HG02981 (cell line): ENCODE data around the gene PDE3A.
"Not testable (repeated sequence)": the region's sequence is repeated elsewhere in the genome, so short reads cannot be mapped to it uniquely, and the experiment has no call there.

Source experiments
- ATAC-seq: cut with Tn5 transposase; IDR thresholded peaks from one replicate; pipeline ENCODE4 v1.9.1; 2021; ENCODE audit warnings: mild to moderate bottlenecking, moderate library complexity; ENCODE audit not compliant: unreplicated experiment

PDE3A gene

DNA sequence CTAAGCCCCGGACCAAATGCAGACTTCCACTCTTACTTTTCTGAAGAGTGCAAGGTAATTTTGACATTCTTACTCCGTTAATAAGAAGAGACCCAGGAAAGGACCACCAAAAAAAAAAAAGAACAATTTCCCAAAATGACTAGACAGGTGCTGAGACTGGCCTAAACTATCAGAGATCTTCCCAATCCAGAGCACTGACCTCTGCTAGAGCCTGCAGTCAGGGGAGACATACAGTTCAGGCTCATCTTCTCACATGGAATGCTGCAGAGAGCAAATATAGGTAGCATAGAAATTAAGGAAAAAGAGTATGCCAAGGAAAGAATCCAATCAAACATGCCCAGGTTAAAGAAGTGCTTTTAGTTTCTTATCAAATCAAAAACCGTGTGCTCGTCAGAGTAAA is 177.9 kb downstream of the PDE3A start:
- ATAC-seq = no peak

- ATAC-seq = no peak
Measured at GRCh38 chr12:20547816-20548575, 179.7 kb downstream of the PDE3A start.

- no peak for ATAC-seq
Measured at GRCh38 chr12:20548611-20549010, 180.3 kb downstream of the PDE3A start.

- ATAC-seq = no peak
Measured at GRCh38 chr12:20549108-20549719, 180.9 kb downstream of the PDE3A start.

GRCh38 chr12:20551742-20552442 is 183.6 kb downstream of the PDE3A start:
- not testable (repeated sequence) for ATAC-seq

- not testable (repeated sequence) for ATAC-seq
Measured at GRCh38 chr12:20552586-20552985, 184.2 kb downstream of the PDE3A start.

DNA sequence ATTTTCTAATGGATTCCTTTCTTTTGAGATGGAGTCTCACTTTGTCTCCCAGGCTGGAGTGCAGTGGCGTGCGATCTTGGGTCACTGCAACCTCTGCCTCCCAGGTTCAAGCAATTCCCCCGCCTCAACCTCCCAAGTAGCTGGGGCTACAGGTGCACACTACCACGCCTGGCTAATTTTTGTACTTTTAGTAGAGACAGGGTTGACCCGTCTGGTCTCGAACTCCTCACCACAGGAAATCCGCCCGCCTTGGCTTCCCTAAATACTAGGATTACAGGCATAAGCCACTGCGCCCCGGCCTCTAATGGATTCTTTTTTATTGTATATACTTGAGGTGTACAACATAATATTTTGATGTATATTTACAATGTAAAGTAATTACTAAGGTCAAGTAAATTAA is 186.7 kb downstream of the PDE3A start:
- no peak for ATAC-seq

DNA sequence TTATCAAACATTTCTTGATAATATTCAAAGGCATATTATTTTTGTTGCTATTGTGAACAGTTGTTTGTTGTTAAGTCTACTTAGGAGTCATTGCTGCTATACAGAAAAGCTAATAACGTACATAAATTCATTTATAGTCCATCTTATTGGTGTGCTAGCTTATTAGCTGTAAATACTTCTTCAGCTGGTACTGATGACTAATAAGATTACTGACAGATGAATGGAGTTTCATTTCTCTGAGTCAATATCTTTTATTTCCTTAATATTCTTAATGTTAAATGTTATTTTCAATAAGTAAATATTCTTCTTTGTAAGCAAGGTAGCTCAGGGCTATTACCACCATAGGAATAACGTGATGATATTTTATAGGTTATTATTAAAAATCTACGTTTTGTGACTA is 187.4 kb downstream of the PDE3A start:
- no peak for ATAC-seq

DNA sequence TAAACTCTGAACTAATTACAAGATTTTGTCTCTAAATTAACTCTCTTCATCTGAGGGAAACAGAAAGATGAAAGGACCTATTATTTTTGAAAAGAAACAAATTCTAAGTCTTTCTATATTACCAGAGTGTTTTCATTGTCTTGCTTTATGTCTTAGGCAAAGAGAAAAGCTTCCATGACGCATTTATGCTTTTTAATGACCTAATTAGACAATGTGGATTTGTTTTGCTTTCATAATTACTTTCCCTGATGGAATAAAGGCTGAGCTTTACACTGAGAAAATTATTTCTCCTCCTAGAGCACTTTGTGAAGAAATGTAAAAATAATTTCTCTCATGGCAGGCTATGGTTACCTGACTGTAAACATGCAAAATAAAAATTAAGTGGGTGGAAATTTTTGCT is 188.8 kb downstream of the PDE3A start:
- ATAC-seq = no peak

GRCh38 chr12:20560935-20561334 is 192.6 kb downstream of the PDE3A start:
- ATAC-seq = no peak

DNA sequence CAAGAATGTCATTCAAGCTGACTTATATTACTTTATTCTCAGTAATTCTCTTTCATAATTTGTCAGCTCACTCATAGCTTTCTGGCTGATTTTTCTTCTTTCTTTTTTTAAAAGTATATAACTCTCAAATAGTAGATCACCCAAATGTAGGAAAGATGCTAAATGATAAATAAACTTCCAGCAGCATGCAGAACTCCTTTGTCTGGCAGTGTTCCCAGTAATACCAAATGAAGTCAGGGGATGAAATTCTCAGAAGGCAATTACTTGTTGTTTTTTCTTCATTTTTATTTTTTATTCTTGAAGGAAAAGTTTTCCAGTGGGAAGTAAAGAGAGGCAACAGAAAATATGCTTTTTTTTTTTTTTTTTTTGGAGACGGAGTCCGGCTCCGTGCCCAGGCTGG is 193.5 kb downstream of the PDE3A start:
- ATAC-seq = no peak

- ATAC-seq = no peak
Measured at GRCh38 chr12:20567413-20567812, 199.1 kb downstream of the PDE3A start.

- ATAC-seq = no peak
Measured at GRCh38 chr12:20572451-20572850, 204.1 kb downstream of the PDE3A start.

DNA sequence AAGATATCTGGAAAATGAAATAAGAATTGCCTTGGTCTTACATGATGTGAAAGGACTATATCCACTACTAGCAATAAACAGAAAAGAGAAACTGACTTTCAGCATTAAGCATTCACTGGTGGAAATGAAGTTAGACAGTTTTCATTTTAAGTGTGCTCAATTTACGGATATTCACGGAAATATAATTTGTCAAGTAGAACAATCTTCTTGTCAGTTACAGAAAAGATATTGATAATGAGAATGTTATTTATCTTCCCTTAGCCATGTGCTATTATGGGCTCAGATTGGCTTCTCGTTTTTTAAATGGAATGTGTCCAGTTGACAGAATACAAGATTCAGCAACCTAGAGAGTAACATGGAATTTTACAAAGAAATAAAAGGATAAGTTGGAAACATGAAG is 208.2 kb downstream of the PDE3A start:
- ATAC-seq = no peak

DNA sequence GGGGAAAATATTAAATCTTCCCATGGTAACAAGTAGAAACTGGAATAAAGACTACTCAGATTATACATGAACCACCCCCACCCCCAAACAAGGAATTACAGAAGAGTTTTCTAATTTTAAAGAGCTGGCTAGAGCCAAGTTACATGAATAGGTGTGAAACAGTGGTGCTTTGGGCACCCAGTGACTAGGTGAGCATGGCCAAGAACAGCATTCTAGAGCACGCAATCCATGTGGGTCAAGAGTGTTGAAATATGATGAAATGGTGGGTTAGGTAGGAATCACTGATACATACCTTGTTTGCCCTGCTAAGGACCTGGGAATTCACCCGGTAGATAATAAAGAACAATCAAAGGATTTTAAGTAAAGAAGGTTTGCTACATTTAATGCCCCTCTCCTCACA is 208.7 kb downstream of the PDE3A start:
- ATAC-seq = no peak

DNA sequence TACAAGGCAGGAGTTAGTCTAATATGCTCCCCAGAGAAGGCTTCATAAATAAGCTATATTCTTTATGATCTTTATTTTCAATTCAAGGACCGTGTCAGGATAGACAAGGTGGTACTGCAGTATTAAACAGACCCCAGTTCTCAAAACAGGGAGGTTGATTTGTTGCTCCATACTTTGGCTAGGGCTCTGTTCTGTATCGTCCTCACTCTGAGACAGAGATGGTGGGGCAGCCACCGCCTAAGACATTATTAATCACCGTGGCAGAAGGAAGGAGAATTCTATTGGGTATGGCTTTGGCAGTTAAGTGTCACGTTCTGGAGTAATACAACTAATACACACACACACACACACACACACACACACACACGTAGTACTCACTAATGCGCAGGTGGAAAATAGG is 209.8 kb downstream of the PDE3A start:
- no peak for ATAC-seq

DNA sequence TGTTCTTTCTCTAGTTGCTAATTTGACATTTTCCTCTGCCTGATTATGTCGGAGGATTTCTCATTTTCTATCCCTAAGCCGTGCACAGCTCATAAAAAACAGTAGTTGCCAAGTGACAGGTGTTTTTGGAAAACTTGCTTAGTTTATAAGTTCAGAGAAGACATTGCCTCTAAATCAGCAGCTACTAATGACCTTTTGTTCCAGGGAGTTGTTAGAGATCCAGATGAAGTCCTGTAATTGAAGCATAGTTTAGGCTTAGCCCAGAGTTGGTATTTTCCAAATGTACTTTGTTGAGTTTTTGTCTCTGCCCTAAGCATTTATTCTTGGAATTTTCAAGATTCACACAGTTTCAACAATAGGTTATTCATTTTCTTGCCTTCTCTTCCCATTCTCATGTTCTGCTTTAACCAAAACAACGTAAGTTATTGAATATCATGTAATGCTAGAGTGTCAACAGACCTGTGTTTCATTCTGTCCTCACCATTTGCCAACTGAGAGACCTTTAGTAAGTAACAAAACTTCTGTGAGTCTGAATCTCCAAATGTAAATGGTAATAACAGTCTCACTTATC is 216.8 kb downstream of the PDE3A start:
- no peak for ATAC-seq

DNA sequence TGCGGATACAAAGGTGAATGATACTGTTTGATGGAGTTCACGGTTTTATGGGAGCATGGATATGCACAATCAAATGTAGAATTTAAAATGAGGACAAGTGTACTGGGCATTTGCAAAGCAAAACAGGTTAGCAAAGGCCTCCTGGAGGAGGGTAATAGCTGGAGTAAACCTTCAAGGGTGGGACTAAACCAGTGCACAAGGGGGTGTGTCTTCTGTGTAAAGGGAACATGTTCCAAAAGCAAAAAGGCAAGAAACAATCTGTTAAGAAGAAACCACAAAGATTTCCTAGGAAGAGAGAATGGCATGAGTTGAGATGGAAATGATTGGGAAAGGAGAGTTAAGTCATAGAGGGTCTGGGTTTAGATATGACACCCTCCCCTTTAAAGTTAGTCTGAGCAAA is 217.6 kb downstream of the PDE3A start:
- no peak for ATAC-seq

- ATAC-seq = no peak
Measured at GRCh38 chr12:20588042-20588441, 219.7 kb downstream of the PDE3A start.

- no peak for ATAC-seq
Measured at GRCh38 chr12:20590570-20590969, 222.2 kb downstream of the PDE3A start.

- no peak for ATAC-seq
Measured at GRCh38 chr12:20592556-20592955, 224.2 kb downstream of the PDE3A start.

DNA sequence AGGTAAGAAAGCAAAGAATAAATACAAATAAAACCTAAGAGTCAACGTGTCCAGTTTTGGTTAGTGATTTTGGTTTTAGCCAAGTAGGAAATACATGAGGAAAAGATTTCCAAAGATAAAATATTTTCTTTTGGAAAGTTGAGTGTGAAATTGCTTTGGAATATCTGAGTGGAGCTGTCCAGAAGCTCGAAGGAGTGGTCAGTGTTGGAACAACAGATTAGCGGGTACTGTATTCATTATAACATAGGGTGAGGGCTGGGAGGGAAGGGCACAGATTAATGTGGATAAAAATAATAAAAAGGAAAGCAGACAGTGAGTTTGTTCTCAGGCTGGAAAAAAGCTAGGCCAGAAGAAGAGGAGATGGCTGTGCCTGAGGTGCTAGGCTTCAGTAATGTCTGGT is 225.3 kb downstream of the PDE3A start:
- no peak for ATAC-seq
